ENCODE results near the gene CNNM2.

DNA sequence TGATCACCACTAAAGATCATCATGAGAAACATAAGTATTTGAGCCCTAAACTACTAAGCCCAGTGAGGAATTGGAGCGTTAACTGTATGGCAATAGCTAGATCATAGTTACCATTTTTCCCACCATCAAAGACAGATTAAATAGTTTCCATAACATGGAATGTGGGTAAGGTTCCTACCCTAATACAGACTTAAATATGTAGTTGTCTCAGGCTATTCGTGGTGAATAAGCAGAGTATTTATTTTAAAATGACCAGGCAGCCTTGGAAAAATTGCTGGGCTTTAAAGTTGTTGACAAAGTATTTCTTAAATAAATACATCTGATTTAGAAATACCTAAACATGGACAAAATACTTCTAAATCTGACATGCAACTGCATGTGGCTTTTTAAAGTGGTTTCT is 168.2 kb downstream of the CNNM2 start:
- TF ChIP-seq EZH2 (IDR thresholded peaks at IDR 0.05; ENCODE audit: insufficient read depth, poor library complexity, severe bottlenecking) (no peak), EZH2phosphoT487 (IDR thresholded peaks at IDR 0.05; ENCODE audit: insufficient read depth, low read depth) (no peak)
